ENCODE data around the gene PFKFB2.
"Not testable (repeated sequence)": the region's sequence is repeated elsewhere in the genome, so short reads cannot be mapped to it uniquely, and the experiment has no call there.

The PFKFB2 gene

DNA sequence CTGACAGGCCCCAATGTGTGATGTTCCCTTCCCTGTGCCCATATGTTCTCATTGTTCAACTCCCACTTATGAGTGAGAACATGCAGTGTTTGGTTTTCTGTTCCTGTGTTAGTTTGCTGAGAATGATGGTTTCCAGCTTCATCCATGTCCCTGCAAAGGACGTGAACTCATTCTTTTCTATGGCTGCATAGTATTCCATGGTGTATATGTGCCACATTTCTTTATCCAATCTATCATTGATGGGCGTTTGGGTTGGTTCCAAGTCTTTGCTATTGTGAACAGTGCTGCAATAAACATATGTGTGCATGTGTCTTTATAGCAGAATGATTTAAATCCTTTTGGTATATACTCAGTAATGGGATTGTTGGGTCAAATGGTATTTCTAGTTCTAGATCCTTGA, 11.7 kb upstream of the PFKFB2 start:
- not testable (repeated sequence) for DNase-seq

GRCh38 chr1:207045453-207045852, 7.6 kb upstream of the PFKFB2 start:
- no peak for DNase-seq

DNA sequence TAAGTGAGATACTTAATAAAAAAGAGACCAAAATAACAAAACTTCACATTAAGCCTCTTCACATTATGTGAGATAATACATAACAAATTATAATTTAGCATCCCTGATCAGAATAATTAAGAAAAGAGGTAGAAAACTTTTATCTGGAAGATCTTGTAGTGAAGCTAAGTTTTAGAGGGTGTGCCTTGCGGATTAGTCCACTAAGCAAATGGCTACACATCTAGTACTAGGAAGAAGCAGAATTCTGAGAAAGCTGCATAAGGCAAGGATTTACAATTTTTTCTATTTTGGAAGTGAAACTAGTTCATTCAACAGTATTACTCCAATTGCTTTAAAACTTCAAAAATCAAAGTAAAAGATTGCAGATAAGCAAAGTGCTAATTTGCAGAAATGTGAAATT, 5.6 kb upstream of the PFKFB2 start:
- no peak for DNase-seq

- DNase-seq: no peak
These were observed 5.0 kb upstream of the PFKFB2 start for GRCh38 chr1:207048041-207048440.

GRCh38 chr1:207049054-207049453, 4.0 kb upstream of the PFKFB2 start:
- no peak for DNase-seq

GRCh38 chr1:207049514-207049913, 3.6 kb upstream of the PFKFB2 start:
- DNase-seq: no peak

GRCh38 chr1:207049974-207050391, 3.1 kb upstream of the PFKFB2 start:
- no peak for DNase-seq

GRCh38 chr1:207050480-207051190, 2.4 kb upstream of the PFKFB2 start:
- peak; percentile 87 for DNase-seq

GRCh38 chr1:207051191-207051943, 1.7 kb upstream of the PFKFB2 start, which contains the start of gene YOD1:
Gene YOD1 (minus strand): TSS chr1:207051208. CDS start chr1:207051030, 178 bp downstream.
- peak; percentile 24 for DNase-seq

GRCh38 chr1:207054491-207054890, 1.4 kb downstream of the PFKFB2 start:
- no peak for DNase-seq

GRCh38 chr1:207055386-207056001, 2.4 kb downstream of the PFKFB2 start:
- DNase-seq: no peak

- no peak for DNase-seq
These were observed 3.6 kb downstream of the PFKFB2 start for GRCh38 chr1:207056673-207057072.

GRCh38 chr1:207058252-207058651, 5.2 kb downstream of the PFKFB2 start:
- no peak for DNase-seq

DNA sequence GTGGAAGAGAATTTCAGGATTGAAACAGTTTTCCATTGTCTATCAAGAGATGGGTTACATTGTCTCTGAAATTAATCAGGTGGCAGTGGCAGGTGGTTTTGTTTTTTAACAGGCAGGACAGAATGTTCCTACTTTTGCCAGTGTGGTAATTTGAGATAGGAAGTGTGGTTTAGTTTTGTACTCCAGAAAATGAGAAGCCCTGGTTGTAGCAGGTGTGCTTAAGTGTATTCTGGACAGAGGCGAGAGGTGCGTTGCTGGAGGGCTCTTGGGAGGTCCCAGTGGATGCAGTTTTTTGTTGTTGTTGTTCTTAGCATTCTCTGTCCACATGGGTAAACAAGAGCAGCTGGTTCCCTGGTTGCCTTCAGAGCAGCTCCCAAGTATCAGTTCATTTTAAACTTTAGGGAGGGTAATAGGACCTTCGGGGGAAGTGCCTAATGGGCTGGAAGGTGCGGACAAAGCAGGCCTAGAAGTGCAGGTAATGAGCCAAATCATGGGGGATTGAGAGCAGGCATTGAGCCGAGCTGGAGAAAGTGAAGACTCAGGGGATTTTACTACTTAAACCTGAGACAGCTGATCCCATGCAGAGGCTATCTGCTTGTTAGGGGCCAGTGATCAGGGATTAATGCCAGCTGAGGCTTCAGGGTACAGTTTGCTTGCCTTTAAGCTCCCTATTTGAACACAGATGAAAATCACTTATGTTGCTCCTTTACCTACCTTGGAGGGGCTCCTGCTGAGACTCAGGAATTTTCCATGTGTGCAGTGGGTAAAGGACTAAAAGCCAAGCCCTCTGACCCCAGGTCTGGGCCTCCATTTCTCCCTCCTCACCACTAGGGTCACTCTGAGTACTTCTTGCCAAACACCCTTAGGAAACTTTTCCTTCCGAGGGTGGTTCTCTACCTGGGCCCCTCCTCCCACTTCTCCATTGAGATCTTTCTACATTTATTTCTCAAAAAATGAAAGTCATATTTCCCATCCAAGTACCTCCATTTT, 6.1 kb downstream of the PFKFB2 start:
- no peak for DNase-seq

GRCh38 chr1:207059881-207060280, 6.8 kb downstream of the PFKFB2 start:
- no peak for DNase-seq

GRCh38 chr1:207060596-207060995, 7.5 kb downstream of the PFKFB2 start:
- DNase-seq: no peak

DNA sequence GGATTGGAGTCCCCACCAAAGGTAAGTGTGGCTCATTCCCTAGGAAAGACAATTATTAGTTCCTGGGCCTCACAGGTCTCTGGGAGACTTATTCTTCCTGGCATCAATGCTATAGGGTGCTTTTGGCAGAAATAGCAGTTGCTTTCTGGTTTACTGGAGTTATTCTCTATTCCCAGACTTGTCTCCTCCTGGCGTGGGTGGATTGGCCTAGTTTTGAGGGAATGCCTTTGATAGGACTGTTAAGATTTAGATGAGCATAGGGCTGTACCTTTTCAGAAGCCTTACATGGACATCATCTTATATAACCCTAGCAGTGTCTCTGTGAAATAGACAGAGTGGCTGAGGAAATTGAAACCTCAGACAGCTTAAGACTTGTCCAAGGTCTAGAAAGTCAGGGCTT, 9.0 kb downstream of the PFKFB2 start:
- no peak for DNase-seq

- no peak for DNase-seq
These were observed 9.9 kb downstream of the PFKFB2 start for GRCh38 chr1:207063014-207063413.

- no peak for DNase-seq
These were observed 11.5 kb downstream of the PFKFB2 start for GRCh38 chr1:207064561-207064960.

- DNase-seq: no peak
These were observed 14.1 kb downstream of the PFKFB2 start for GRCh38 chr1:207067185-207067584.

DNA sequence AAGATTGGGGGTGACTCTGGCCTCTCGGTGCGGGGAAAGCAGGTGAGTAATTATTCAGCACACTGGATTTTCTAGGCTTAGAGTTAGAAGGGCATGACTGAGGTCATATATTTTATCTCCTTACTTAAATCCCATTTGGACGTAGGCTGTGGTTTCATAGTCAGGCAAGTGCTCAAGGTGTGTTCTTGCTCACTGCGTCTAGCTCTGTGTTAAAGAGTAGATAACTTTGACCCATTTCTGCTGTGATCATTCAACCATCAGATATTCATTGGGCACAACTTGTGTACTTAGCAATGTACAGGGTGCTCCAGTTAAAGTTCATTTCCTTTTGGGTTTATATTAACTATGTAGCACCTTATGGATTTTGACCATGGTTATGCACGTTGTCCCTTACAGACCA, 14.6 kb downstream of the PFKFB2 start:
- no peak for DNase-seq

DNA sequence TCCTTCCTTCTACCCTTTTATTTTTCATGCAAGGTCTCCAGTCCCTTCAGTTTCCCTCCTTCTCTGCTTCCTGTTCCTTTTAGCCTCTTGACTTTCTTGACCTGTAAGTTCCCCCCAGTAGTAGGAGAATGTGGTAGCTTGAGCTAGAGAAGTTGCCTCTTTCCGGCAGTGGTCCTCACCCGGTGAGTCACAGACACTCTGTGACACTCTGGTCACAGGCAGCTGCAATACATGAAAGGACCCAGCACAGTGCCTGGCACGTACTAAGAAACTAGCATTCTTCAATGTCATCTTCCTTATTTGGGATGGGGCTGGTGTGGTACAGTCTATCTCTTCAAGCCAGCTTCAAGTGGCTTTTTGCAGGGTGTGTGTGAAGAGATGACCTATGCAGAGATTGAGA, 16.0 kb downstream of the PFKFB2 start:
- DNase-seq: no peak

Measured in NCI-H774 (cell line).